Measurements from ENCODE around the gene SOST. TPM values are rescaled to one million over a fixed set of nuclear protein-coding genes. Genes with fewer than 3 reads are reported as not detected.
"Not testable (repeated sequence)": the region's sequence is repeated elsewhere in the genome, so short reads cannot be mapped to it uniquely, and the experiment has no call there.

SOST gene
- total RNA-seq, 1 experiment from 2014 or later: not detected

DNA sequence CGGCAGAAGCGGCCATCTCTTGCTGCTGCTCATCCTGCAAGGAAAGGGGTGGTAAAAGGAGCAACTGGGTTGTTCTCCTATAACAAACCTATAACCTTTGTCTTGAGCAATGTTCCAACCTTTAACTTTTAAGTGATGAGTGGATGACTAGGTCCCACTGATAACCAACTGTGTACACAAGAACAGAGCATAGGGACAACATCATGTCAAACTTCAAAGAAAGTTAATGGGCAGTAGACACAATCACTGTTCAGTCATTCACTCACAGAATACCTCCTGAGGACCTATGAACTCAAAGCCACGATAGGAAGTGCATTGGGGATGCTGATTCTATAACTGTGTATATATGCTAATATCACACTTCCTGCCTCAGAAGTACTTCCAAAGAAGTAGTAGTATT, 43.3 kb upstream of the SOST start:
- ChIA-PET POLR2A (no interaction called here), CTCF (no interaction called here)
- no peak overlapping the region for H3K4me3 Mint-ChIP-seq (ENCODE audit: unreplicated experiment)
- no peak for DNase-seq (ENCODE audit: unreplicated experiment)
- no peaks in the 10 kb centered on the region for H3K4me1 Mint-ChIP-seq (ENCODE audit: insufficient read depth, unreplicated experiment)
- no TSS peak for BruUV-seq (replicated peaks)
- peaks cover 12% of the 10 kb centered on the region for H3K36me3 Mint-ChIP-seq (ENCODE audit: insufficient read depth, unreplicated experiment)
- TF ChIP-seq, protein P1, sequence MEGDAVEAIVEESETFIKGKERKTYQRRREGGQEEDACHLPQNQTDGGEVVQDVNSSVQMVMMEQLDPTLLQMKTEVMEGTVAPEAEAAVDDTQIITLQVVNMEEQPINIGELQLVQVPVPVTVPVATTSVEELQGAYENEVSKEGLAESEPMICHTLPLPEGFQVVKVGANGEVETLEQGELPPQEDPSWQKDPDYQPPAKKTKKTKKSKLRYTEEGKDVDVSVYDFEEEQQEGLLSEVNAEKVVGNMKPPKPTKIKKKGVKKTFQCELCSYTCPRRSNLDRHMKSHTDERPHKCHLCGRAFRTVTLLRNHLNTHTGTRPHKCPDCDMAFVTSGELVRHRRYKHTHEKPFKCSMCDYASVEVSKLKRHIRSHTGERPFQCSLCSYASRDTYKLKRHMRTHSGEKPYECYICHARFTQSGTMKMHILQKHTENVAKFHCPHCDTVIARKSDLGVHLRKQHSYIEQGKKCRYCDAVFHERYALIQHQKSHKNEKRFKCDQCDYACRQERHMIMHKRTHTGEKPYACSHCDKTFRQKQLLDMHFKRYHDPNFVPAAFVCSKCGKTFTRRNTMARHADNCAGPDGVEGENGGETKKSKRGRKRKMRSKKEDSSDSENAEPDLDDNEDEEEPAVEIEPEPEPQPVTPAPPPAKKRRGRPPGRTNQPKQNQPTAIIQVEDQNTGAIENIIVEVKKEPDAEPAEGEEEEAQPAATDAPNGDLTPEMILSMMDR (IDR thresholded peaks at IDR 0.05; ENCODE audit: unreplicated experiment): no peak
- intact Hi-C loops (cut with micrococcal nuclease): no loop called here
- H3K27me3 Mint-ChIP-seq (ENCODE audit: insufficient read depth, unreplicated experiment): peaks cover 8% of the 10 kb centered on the region
- peaks cover 6% of the 10 kb centered on the region for H3K9me3 Mint-ChIP-seq (ENCODE audit: unreplicated experiment)
- H3K27ac Mint-ChIP-seq (ENCODE audit: low read depth, unreplicated experiment): no peak overlapping the region

DNA sequence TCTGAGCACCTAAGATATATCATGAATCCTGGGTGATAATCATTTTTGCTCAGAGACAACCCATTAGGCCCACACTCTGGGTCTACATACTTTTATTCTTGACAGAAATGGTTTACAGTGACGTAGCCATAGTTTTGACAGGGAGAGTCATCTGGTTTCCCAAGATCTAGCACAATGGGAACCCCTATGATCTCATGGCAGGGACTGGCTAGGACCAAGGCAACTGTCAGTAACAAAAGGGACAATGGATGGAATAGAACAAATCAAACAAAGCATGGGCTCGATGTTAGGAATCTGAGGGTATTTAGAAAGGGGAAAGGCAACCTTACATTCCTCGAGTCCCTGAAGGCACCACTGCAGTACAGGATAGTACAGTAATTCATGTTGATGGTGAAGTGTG, 42.1 kb upstream of the SOST start:
- no peaks in the 10 kb centered on the region for H3K4me1 Mint-ChIP-seq (ENCODE audit: insufficient read depth, unreplicated experiment)
- ChIA-PET POLR2A (no interaction called here), CTCF (no interaction called here)
- TF ChIP-seq, protein P1 (IDR thresholded peaks at IDR 0.05; ENCODE audit: unreplicated experiment): no peak
- H3K4me3 Mint-ChIP-seq (ENCODE audit: unreplicated experiment): no peak overlapping the region
- intact Hi-C loops (cut with micrococcal nuclease): no loop called here
- peaks cover 8% of the 10 kb centered on the region for H3K9me3 Mint-ChIP-seq (ENCODE audit: unreplicated experiment)
- no peak overlapping the region for H3K27ac Mint-ChIP-seq (ENCODE audit: low read depth, unreplicated experiment)
- peaks cover 19% of the 10 kb centered on the region for H3K27me3 Mint-ChIP-seq (ENCODE audit: insufficient read depth, unreplicated experiment)
- peaks cover 7% of the 10 kb centered on the region for H3K36me3 Mint-ChIP-seq (ENCODE audit: insufficient read depth, unreplicated experiment)
- no TSS peak for BruUV-seq (replicated peaks)
- no peak for DNase-seq (ENCODE audit: unreplicated experiment)

DNA sequence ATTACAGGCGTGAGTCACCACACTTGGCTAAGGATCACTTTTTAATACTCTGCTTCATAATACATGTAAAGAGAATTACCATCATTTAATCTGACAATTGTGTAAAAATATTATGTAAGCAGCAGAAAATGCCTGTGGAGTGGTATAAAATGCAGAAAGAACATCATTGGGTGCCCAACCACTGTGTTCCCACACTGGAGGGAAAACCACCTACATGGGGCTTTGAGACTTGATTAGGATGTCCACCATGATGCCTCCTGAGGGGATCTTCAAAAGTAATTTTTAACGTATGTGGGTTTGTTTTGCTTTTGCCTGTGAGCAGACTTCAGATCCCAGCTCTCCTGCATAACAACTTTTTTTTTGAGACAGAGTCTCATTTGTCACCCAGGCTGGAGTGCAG, 40.5 kb upstream of the SOST start:
- H3K36me3 Mint-ChIP-seq (ENCODE audit: insufficient read depth, unreplicated experiment): peaks cover 7% of the 10 kb centered on the region
- no peak overlapping the region for H3K27ac Mint-ChIP-seq (ENCODE audit: low read depth, unreplicated experiment)
- BruUV-seq (replicated peaks): no TSS peak
- TF ChIP-seq, protein P1 (IDR thresholded peaks at IDR 0.05; ENCODE audit: unreplicated experiment): no peak
- CTCF ChIA-PET: interaction anchor here (0.6 to 1.0 kb wide), 3 partner anchors 104 to 1948 kb away, joined by 3 to 5 read pairs (median 3); no protein-coding TSS in a partner anchor
- no peak for DNase-seq (ENCODE audit: unreplicated experiment)
- H3K4me1 Mint-ChIP-seq (ENCODE audit: insufficient read depth, unreplicated experiment): no peaks in the 10 kb centered on the region
- peaks cover 30% of the 10 kb centered on the region for H3K27me3 Mint-ChIP-seq (ENCODE audit: insufficient read depth, unreplicated experiment)
- H3K9me3 Mint-ChIP-seq (ENCODE audit: unreplicated experiment): peaks cover 8% of the 10 kb centered on the region
- intact Hi-C loops (cut with micrococcal nuclease): no loop called here
- POLR2A ChIA-PET: interaction anchor here (0.7 kb wide), 1 partner anchor 39 kb away, joined by 3 read pairs; no protein-coding TSS in a partner anchor
- no peak overlapping the region for H3K4me3 Mint-ChIP-seq (ENCODE audit: unreplicated experiment)

DNA sequence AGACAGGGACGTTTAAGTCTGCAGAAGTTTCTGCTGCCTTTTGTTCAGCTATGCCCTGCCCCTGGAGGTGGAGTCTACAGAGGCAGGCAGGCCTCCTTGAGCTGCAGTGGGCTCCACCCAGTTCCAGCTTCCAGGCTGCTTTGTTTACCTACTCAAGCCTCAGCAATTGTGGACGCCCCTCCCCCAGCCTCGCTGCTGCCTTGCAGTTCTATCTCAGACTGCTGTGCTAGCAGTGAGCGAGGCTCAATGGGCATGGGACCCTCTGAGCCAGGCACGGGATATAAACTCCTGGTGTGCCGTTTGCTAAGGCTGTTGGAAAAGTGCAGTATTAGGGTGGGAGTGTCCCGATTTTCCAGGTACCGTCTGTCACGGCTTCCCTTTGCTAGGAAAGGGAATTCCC, 39.4 kb upstream of the SOST start:
- H3K36me3 Mint-ChIP-seq (ENCODE audit: insufficient read depth, unreplicated experiment); H3K9me3 Mint-ChIP-seq (ENCODE audit: unreplicated experiment); intact Hi-C loops (cut with micrococcal nuclease); POLR2A ChIA-PET; CTCF ChIA-PET; H3K4me1 Mint-ChIP-seq (ENCODE audit: insufficient read depth, unreplicated experiment); DNase-seq (ENCODE audit: unreplicated experiment); BruUV-seq (replicated peaks); H3K4me3 Mint-ChIP-seq (ENCODE audit: unreplicated experiment); H3K27ac Mint-ChIP-seq (ENCODE audit: low read depth, unreplicated experiment): not testable (repeated sequence)
- peaks cover 30% of the 10 kb centered on the region for H3K27me3 Mint-ChIP-seq (ENCODE audit: insufficient read depth, unreplicated experiment)

DNA sequence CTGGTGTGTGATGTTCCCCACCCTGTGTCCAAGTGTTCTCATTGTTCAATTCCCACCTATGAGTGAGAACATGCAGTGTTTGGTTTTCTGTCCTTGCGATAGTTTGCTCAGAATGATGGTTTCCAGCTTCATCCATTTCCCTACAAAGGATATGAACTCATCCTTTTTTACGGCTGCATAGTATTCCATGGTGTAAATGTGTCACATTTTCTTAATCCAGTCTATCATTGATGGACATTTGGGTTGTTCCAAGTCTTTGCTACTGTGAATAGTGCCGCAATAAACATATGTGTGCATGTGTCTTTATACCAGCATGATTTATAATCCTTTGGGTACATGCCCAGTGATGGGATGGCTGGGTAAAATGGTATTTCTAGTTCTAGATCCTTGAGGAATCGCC, 34.1 kb upstream of the SOST start:
- BruUV-seq (replicated peaks); H3K27ac Mint-ChIP-seq (ENCODE audit: low read depth, unreplicated experiment); H3K4me3 Mint-ChIP-seq (ENCODE audit: unreplicated experiment); CTCF ChIA-PET; H3K36me3 Mint-ChIP-seq (ENCODE audit: insufficient read depth, unreplicated experiment); DNase-seq (ENCODE audit: unreplicated experiment); H3K4me1 Mint-ChIP-seq (ENCODE audit: insufficient read depth, unreplicated experiment); intact Hi-C loops (cut with micrococcal nuclease); H3K9me3 Mint-ChIP-seq (ENCODE audit: unreplicated experiment): not testable (repeated sequence)
- H3K27me3 Mint-ChIP-seq (ENCODE audit: insufficient read depth, unreplicated experiment): peaks cover 30% of the 10 kb centered on the region
- POLR2A ChIA-PET: interaction anchor here (0.7 kb wide), 1 partner anchor 20 kb away, joined by 3 read pairs; no protein-coding TSS in a partner anchor

All from MCF 10A (cell line).